ENCODE results near the gene WDR27. TPM values are rescaled to one million over a fixed set of nuclear protein-coding genes. Genes with fewer than 3 reads are reported as not detected.

The WDR27 gene
- total and polyA plus RNA-seq, 4 donors = 6.9 to 68.1 (median 31.4) TPM

DNA sequence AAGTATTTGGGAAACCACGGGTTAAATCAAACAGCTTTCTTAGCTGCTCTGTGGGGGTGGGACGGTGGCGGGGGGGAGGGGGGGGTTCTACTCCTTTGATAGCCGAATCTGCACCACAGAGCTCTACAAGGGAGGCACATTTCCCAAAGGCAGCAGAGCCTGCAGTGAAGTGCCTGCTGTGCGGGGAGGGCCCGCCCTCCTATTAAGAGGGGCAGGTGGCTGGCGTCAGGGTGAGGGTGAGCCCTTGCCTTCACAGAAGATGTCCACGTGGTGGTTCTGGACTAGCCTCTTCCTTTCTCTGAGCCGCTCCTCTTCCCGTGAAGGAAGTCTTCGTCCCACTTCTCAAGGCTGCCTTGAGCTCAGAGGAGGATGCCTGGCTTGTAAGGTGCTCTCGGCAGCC lies 273.3 kb downstream of the WDR27 start:
- Histone ChIP-seq H3K27me3 (ENCODE audit: control insufficient read depth in 3 of 3, insufficient read depth in 3 of 3, low read length in 2 of 3) (no peaks in the 10 kb centered on the region), H3K4me3 (no peak overlapping the region), H3K4me1 (ENCODE audit: control insufficient read depth in 5 of 5, insufficient read depth in 5 of 5, low read length in 5 of 5) (peaks cover 0 to 14% (median 0%) of the 10 kb centered on the region in 5 donors), H3K9ac (ENCODE audit: insufficient read depth in 1 of 2, low read length in 2 of 2) (no peak overlapping the region), H3K36me3 (ENCODE audit: control insufficient read depth in 4 of 4, insufficient read depth in 4 of 4, low read length in 4 of 4) (peaks cover 0 to 6% (median 0%) of the 10 kb centered on the region in 4 donors), H3K9me3 (ENCODE audit: control insufficient read depth in 4 of 4, insufficient read depth in 3 of 4, low read length in 3 of 4) (peaks cover 0 to 18% (median 12%) of the 10 kb centered on the region in 4 donors), H3K27ac (ENCODE audit: low read depth in 1 of 2, low read length in 1 of 2) (peak overlapping the region in 1 of 2 donors; percentile 4)
- WGBS, 2 donors = 40 to 60% methylated on average over 12 of the region's 12 CpGs
- TF ChIP-seq, protein P1, sequence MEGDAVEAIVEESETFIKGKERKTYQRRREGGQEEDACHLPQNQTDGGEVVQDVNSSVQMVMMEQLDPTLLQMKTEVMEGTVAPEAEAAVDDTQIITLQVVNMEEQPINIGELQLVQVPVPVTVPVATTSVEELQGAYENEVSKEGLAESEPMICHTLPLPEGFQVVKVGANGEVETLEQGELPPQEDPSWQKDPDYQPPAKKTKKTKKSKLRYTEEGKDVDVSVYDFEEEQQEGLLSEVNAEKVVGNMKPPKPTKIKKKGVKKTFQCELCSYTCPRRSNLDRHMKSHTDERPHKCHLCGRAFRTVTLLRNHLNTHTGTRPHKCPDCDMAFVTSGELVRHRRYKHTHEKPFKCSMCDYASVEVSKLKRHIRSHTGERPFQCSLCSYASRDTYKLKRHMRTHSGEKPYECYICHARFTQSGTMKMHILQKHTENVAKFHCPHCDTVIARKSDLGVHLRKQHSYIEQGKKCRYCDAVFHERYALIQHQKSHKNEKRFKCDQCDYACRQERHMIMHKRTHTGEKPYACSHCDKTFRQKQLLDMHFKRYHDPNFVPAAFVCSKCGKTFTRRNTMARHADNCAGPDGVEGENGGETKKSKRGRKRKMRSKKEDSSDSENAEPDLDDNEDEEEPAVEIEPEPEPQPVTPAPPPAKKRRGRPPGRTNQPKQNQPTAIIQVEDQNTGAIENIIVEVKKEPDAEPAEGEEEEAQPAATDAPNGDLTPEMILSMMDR (IDR thresholded peaks at IDR 0.05; ENCODE audit: control extremely low read depth, extremely low read depth) = no peak
- ATAC-seq (ENCODE audit: insufficient read depth, low FRiP score) = no peak
- peak in 1 of 3 donors; percentile 25 for DNase-seq

DNA sequence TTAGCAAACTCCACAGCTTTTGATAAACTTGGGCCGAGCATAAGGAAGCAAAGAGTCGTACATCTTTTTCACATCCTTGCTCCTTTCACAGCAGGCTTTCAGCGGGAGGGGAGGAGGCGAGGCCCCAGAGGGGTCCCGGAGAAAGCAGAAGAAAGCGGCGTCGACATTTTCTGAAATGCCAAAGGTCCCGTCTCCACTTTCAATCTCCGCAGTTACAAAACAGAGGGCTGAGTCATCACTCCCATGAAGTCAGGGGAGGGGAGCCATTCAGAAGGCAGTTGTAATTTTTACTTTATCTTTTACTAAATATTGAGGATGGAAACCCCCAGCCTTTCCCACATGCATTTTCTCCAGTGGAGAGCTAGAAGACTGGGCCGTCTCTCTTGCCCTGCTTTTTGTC lies 274.0 kb downstream of the WDR27 start:
- ATAC-seq (ENCODE audit: insufficient read depth, low FRiP score) (peak; percentile 49), DNase-seq (peak; percentile 58 to 86 (median 74))
- peaks cover 0 to 18% (median 12%) of the 10 kb centered on the region in 4 donors for H3K9me3 ChIP-seq (ENCODE audit: control insufficient read depth in 4 of 4, insufficient read depth in 3 of 4, low read length in 3 of 4)
- no peak overlapping the region for H3K4me3 ChIP-seq
- TF ChIP-seq, protein P1 (IDR thresholded peaks at IDR 0.05; ENCODE audit: control extremely low read depth, extremely low read depth) = no peak
- H3K9ac ChIP-seq (ENCODE audit: insufficient read depth in 1 of 2, low read length in 2 of 2) = no peak overlapping the region
- WGBS, 2 donors = 32 to 47% methylated on average over 11 of the region's 11 CpGs
- peaks cover 0 to 6% (median 0%) of the 10 kb centered on the region in 4 donors for H3K36me3 ChIP-seq (ENCODE audit: control insufficient read depth in 4 of 4, insufficient read depth in 4 of 4, low read length in 4 of 4)
- no peaks in the 10 kb centered on the region for H3K27me3 ChIP-seq (ENCODE audit: control insufficient read depth in 3 of 3, insufficient read depth in 3 of 3, low read length in 2 of 3)
- peaks cover 0 to 14% (median 0%) of the 10 kb centered on the region in 5 donors for H3K4me1 ChIP-seq (ENCODE audit: control insufficient read depth in 5 of 5, insufficient read depth in 5 of 5, low read length in 5 of 5)
- peak overlapping the region; percentile 10 to 42 for H3K27ac ChIP-seq (ENCODE audit: low read depth in 1 of 2, low read length in 1 of 2)

- Histone ChIP-seq H3K36me3 (ENCODE audit: control insufficient read depth in 4 of 4, insufficient read depth in 4 of 4, low read length in 4 of 4) (peaks cover 0 to 6% (median 0%) of the 10 kb centered on the region in 4 donors), H3K9ac (ENCODE audit: insufficient read depth in 1 of 2, low read length in 2 of 2) (no peak overlapping the region), H3K4me3 (no peak overlapping the region), H3K4me1 (ENCODE audit: control insufficient read depth in 5 of 5, insufficient read depth in 5 of 5, low read length in 5 of 5) (peaks cover 0 to 14% (median 0%) of the 10 kb centered on the region in 5 donors), H3K27ac (ENCODE audit: low read depth in 1 of 2, low read length in 1 of 2) (no peak overlapping the region), H3K9me3 (ENCODE audit: control insufficient read depth in 4 of 4, insufficient read depth in 3 of 4, low read length in 3 of 4) (peaks cover 0 to 16% (median 10%) of the 10 kb centered on the region in 4 donors), H3K27me3 (ENCODE audit: control insufficient read depth in 3 of 3, insufficient read depth in 3 of 3, low read length in 2 of 3) (no peaks in the 10 kb centered on the region)
- 81 to 86% methylated on average over 10 of the region's 10 CpGs for WGBS, 2 donors
- DNase-seq (no peak), ATAC-seq (ENCODE audit: insufficient read depth, low FRiP score) (no peak)
- TF ChIP-seq, protein P1 (IDR thresholded peaks at IDR 0.05; ENCODE audit: control extremely low read depth, extremely low read depth) = no peak
These were observed 275.2 kb downstream of the WDR27 start for GRCh38 chr6:169426611-169427010.
